Calu3 (cell line): Measurements from ENCODE around the gene CPPED1. TPM values are rescaled to one million over a fixed set of nuclear protein-coding genes. Genes with fewer than 3 reads are reported as not detected.

ENCODE experiments used
- BruUV-seq: library from RNA; stranded (reverse); fragments of 400-500 nt; replicated peaks from 2 replicates; lab custom pipeline; 2021; lab: Mats Ljungman, UMichigan
- CTCF ChIA-PET: fragments of 300-600 bp; sonication (Branson Sonifier 250); formaldehyde crosslinking; loops from one replicate; lab custom pipeline; 2022; ENCODE audit warnings: antibody characterized with exemption; lab: Charles Lee
- DNase-seq: peaks from one replicate; pipeline ENCODE4 v3.0.0; 2022
- H3K27ac Mint-ChIP-seq: one replicate; pipeline ENCODE4 v1.8.0; 2022; ENCODE audit warnings: mixed read lengths; ENCODE audit not compliant: unreplicated experiment
- H3K27me3 Mint-ChIP-seq: one replicate; pipeline ENCODE4 v1.8.0; 2022; ENCODE audit warnings: mixed read lengths; ENCODE audit not compliant: unreplicated experiment
- H3K36me3 Mint-ChIP-seq: one replicate; pipeline ENCODE4 v1.8.0; 2022; ENCODE audit warnings: mild to moderate bottlenecking, moderate library complexity, mixed read lengths; ENCODE audit not compliant: insufficient read depth, unreplicated experiment
- H3K4me1 Mint-ChIP-seq: one replicate; pipeline ENCODE4 v1.8.0; 2022; ENCODE audit warnings: mild to moderate bottlenecking, low read depth, mixed read lengths; ENCODE audit not compliant: unreplicated experiment
- H3K4me3 Mint-ChIP-seq: one replicate; pipeline ENCODE4 v1.8.0; 2022; ENCODE audit warnings: mild to moderate bottlenecking, low read depth, moderate library complexity, mixed read lengths; ENCODE audit not compliant: unreplicated experiment
- H3K9me3 Mint-ChIP-seq: one replicate; pipeline ENCODE4 v1.8.0; 2022; ENCODE audit warnings: low read depth, mixed read lengths; ENCODE audit not compliant: unreplicated experiment
- intact Hi-C: fragments of 100-400 bp; cut with micrococcal nuclease; formaldehyde crosslinking; loops from one replicate; pipeline ENCODE4 v1.10.0; 2022; ENCODE audit not compliant: unreplicated experiment
- total RNA-seq: library from RNA; stranded (reverse); gene quantifications from 2 replicates; pipeline ENCODE4 v1.2.3, GENCODE V29; 2022
- TF ChIP-seq, protein P1 (sequence below): fragments of 200-600 bp; IDR thresholded peaks from one replicate; pipeline ENCODE4 v1.8.0; 2022; ENCODE audit warnings: antibody characterized with exemption; ENCODE audit not compliant: unreplicated experiment

CPPED1 gene
- total RNA-seq, 1 experiment from 2014 or later = not detected

GRCh38 chr16:12754824-12755543, 48.7 kb downstream of the CPPED1 start:
- CTCF ChIA-PET = interaction anchor here (0.6 kb wide), 1 partner anchor 111 kb away, joined by 4 read pairs; no protein-coding TSS in a partner anchor
- Mint-ChIP-seq H3K9me3 (no peaks in the 10 kb centered on the region), H3K27me3 (peaks cover 35% of the 10 kb centered on the region), H3K27ac (no peak overlapping the region), H3K4me3 (no peak overlapping the region), H3K36me3 (no peaks in the 10 kb centered on the region), H3K4me1 (no peaks in the 10 kb centered on the region)
- intact Hi-C loops = no loop called here
- no TSS peak for BruUV-seq
- TF ChIP-seq, protein P1, sequence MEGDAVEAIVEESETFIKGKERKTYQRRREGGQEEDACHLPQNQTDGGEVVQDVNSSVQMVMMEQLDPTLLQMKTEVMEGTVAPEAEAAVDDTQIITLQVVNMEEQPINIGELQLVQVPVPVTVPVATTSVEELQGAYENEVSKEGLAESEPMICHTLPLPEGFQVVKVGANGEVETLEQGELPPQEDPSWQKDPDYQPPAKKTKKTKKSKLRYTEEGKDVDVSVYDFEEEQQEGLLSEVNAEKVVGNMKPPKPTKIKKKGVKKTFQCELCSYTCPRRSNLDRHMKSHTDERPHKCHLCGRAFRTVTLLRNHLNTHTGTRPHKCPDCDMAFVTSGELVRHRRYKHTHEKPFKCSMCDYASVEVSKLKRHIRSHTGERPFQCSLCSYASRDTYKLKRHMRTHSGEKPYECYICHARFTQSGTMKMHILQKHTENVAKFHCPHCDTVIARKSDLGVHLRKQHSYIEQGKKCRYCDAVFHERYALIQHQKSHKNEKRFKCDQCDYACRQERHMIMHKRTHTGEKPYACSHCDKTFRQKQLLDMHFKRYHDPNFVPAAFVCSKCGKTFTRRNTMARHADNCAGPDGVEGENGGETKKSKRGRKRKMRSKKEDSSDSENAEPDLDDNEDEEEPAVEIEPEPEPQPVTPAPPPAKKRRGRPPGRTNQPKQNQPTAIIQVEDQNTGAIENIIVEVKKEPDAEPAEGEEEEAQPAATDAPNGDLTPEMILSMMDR = no peak
- DNase-seq = no peak

DNA sequence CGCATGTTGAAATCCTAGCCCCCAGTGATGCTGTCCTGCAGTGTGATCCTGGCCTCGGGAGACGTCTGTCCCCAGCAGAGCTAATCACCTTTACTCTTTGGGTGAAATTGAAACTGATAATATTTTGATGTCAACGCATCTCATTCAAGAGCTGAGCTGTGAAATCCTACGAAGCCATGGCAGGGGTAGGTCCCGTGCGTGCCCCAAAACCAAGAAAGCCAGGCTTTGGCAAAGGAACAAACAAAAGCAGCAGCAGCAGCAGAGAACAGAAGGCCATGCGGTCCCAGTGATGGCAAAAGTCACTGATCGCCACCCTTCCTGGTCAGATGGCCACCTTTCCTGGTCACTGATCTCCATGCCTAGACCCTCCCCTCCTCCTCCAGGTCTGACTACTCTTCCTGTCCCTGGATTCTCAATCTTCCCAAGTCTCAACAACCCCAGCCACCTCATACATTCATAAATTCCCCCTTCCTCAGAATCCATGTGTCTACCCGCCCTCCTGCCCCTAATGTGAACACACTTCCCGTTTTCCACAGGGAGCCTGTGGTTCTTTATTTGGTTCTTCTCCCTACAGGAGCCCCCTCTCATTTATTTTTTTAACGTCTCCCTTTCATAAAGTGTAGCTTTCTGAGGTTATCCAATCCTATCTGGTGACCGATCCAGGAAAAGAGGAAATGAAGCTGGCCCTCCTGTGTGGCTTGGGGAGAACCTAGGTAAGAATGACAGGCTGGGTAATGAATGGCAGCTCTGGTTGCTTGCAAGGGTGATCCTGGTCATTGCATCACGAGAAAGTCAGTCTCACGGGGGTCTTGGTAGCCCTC, 50.3 kb downstream of the CPPED1 start:
- intact Hi-C loops = no loop called here
- CTCF ChIA-PET = no interaction called here
- H3K4me1 Mint-ChIP-seq = no peaks in the 10 kb centered on the region

DNA sequence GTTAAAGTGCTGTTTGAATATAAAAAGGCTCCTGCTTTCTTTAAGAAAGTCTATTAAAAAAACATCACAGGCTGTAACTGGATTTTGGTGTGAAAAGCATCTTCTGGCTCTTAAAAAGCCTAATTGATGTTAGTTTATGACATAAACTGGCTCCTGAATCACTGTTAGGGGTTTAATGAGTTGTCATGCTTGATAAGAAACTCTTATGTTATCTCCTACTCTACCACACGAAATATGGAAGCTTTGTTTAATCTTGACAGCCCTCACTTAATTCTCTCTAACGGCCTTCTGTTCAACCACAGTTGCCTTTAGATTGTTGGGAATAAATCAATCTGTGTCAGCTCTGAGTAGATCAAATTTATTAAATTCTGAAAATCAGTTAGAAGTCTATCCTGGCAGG, 51.5 kb downstream of the CPPED1 start:
- H3K36me3 Mint-ChIP-seq = no peaks in the 10 kb centered on the region
- H3K4me1 Mint-ChIP-seq = no peaks in the 10 kb centered on the region
- CTCF ChIA-PET = interaction anchor here (0.5 kb wide), 1 partner anchor 43 kb away, joined by 3 read pairs; no protein-coding TSS in a partner anchor
- TF ChIP-seq, protein P1 = no peak
- no peak overlapping the region for H3K27ac Mint-ChIP-seq
- H3K9me3 Mint-ChIP-seq = no peaks in the 10 kb centered on the region
- BruUV-seq = no TSS peak
- H3K4me3 Mint-ChIP-seq = no peak overlapping the region
- DNase-seq = no peak
- peaks cover 15% of the 10 kb centered on the region for H3K27me3 Mint-ChIP-seq
- intact Hi-C loops = no loop called here

More for the DNA sequence above, 50.3 kb downstream of the CPPED1 start:
- no peak for DNase-seq
- Mint-ChIP-seq H3K4me3 (no peak overlapping the region), H3K27me3 (peaks cover 27% of the 10 kb centered on the region), H3K36me3 (no peaks in the 10 kb centered on the region), H3K27ac (no peak overlapping the region), H3K9me3 (no peaks in the 10 kb centered on the region)
- TF ChIP-seq, protein P1 = no peak
- no TSS peak for BruUV-seq

DNA sequence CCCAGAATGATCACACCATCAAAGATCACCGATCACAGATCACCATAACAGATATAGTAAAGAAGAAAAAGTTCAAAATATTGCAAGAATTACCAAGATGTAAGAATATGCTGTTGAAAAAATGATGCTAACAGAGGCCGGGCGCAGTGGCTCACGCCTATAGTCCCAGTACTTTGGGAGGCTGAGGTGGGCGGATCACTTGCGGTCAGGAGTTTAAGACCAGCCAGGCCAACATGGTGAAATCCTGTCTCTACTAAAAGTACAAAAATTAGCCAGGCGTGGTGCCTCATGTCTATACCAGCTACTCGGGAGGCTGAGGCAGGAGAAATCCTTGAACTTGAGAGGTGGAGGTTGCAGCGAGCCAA, 53.2 kb downstream of the CPPED1 start:
- Mint-ChIP-seq H3K4me3 (no peak overlapping the region), H3K36me3 (no peaks in the 10 kb centered on the region), H3K4me1 (no peaks in the 10 kb centered on the region), H3K27me3 (peaks cover 15% of the 10 kb centered on the region), H3K9me3 (peaks cover 5% of the 10 kb centered on the region), H3K27ac (no peak overlapping the region)
- no peak for DNase-seq
- CTCF ChIA-PET = interaction anchor here (0.8 kb wide), 1 partner anchor 176 kb away, joined by 3 read pairs; no protein-coding TSS in a partner anchor
- no TSS peak for BruUV-seq
- TF ChIP-seq, protein P1 = no peak
- intact Hi-C loops = no loop called here
